Effector CD8-positive, alpha-beta T cell (primary cell): ENCODE results near the gene IL22RA2.

Source experiments
- DNase-seq: peaks from one replicate; lab custom pipeline; 2025; lab: John Stamatoyannopoulos, UW

Gene IL22RA2

DNA sequence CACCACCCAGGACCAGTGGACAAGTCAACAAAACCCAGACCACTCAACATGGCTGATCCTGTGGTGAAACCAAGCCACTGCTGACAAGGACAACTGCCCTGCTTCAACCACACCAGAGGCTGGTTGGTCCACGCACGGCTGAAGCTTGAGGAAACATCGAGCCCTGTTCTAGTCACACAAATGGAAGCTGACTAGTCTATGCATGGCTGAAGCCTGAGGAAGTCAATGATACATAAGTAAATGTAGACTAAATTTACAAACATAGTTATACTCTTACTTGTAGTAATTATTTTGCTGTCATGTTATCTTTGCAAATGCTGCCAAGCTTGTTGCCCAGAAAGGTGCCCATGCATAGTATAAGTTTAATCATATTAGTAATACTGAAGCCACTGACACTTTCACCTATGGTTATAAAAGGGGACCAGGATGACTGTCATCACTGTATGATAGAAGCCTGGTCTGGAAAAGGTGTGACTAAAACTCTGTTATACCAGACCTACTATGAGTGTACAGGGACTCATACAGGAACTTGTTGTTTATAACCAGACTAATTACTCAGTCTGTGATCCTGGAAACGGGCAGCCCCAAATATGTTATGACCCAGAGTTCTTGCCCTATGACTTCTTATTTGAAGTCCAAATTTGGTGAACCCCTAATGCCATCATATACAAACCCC, 5.6 kb downstream of the IL22RA2 start:
- no peak for DNase-seq

DNA sequence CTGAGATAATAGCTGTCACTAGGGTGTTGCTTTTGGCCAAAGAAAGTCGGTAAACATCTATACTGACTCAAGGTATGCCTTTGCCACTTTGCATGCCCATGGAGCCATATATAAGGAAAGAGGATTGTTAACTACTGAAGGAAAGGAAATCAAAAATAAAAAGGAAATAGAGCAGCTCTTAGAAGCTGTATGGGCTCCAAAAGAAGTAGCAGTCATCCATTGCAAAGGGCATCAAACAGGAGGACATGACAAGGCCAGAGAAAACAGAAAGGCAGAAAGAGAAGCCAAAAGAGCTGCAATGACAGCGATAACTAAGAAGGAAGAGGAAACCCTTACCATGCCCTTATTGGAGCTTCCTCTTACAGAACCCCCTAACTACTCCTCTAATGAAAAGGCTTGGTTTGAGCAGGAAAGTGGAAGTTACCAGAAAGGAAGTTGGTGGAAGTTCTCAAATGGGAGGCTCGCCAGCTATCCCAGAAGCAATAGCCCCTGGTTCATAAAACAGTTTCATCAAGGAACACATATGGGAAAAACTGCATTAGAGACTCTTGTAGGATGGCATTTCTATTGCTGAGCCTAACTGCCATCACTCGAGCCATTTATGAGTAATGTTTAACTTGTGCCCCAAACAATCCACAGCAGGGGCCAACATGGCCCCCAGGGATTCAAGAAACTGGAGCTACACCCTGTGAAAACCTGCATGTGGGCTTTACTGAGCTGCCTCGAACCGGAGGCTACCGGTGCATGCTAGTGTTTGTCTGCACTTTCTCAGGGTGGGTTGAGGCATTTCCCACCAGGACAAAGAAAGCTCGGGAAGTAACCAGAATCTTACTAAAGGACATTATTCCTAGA, 7.0 kb downstream of the IL22RA2 start:
- DNase-seq: no peak

DNA sequence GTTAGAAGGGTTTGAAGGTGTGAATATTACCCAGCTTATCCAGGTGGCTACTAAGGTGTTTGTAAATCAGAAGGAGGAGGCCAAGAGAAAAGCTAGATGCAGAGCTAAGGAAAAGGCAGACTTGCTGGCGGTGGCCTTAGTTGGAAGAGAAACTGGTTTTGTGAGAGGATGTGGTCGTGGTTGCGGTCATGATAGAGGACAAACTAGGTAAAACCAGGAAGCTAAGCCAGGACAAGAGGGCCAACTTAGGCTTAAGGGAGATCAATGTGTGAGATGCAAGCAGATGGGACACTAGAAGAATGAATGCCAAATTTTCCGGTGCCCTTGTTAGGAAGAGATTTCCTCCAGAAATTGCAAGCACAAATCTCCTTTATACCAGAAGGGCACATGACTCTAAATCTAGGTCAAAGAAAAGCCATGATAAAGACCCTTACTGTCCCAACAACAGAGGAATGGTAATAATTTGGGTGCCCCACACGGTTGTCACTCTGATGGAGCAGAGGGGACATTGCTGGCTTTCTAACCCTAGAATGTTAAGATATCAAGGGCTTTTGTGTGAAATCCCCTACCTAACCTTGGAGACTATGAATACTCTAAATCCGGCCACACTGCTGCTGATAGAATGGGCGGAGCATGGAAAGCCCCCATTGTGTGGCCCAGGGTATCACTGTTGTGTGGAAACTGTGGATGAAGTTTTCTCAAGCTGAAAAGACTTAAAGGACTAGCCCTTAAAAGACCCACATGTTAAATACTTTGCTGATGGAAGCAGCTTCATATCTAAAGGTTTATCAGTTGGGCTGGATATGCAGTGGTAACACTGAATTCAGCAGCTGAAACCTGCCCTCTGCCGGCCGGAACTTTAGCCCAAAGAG, 7.8 kb downstream of the IL22RA2 start:
- DNase-seq: no peak

DNA sequence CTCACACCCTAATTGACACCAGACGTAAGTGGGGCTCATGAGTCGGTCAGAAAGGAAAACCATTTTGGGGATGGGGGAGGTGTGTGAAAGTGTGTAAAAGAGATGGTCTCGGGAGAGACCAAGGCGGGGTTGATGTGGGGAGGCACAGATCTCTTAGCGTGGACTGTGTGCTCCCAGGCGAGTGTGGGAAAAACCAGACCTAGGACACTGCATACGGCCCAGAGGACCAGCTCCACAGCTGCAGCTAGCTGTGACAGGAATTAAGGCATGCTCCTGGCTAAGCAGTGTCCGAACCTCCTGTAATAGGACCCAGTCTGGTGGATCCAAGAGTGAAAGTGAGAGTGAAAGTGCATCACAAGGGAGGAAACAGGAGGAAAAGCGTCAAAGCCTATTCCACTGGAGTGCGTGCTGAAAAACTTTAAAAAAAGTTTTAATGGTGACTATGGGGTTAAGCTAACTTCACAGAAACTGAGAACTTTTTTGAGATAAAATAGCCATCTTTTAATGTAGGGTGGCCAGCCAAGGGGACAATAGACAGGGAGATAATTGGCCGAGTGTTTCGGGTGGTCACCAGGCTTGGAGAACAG, 9.6 kb downstream of the IL22RA2 start:
- DNase-seq: no peak

DNA sequence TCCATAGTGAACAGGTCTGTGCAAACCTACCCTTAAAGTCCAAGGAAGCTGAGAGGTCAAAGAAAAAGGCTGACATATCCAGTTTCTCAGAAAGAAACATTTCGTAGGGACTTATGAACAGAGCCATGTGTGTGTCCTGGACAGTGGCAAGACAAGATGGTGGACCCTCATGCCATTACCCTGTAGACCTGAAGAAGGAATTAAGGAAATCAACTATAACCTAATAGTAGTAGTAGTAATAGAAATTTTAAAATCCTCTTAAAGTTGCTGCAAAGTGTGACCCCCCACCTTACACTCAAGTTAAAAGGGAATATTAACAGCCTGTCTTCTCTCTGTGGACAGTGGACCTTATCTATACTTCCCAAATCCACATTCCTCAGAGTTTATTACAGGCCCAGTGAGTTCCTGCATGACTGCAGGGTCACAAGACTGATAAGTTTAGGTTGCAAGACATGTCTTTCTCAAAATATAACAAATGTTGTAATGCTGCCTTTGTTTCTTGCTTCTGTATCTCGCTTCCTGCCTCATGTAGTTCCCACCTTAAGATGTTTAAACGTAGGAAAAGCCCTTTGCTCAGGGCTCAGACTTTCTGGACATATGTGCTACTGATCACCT, 10.6 kb downstream of the IL22RA2 start:
- no peak for DNase-seq

DNA sequence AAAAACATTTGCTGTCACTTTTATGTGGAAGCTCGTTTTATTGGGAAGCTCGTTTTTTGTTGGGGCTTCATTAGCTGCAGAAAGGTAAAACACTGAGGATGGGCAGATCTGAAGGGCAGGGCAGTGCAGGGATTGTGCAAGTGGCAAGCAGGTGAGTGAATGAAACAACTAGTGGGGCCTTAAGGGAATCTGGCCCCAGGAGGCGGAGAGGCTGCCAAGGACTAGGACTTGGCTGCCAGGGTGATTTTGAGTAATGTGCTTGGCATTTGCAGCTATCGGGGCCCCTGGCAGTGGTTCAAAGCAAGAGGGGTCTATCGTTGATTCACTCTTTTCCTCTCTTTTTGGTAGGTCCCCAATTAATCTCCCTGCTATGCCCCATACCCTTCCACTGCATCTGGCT, 11.5 kb downstream of the IL22RA2 start:
- no peak for DNase-seq

DNA sequence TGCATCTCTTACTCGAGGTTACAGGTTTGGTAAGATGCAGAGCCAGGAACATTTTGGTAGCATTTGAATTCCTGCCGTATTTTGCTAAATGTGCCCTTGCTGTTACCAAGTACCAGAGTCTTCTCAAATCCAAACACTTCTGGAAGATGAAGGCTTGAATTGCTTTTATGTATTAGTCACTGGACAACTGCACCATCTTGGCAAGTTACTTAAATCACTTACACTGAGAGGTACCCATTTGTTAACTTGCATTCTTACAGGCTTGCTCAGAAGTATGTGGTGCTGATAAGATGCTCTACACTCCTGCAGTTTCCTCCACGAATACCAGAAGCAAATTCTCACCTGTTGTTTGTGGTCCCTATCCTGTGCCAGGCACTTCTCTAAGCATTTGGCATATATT, 12.7 kb downstream of the IL22RA2 start:
- DNase-seq: no peak

DNA sequence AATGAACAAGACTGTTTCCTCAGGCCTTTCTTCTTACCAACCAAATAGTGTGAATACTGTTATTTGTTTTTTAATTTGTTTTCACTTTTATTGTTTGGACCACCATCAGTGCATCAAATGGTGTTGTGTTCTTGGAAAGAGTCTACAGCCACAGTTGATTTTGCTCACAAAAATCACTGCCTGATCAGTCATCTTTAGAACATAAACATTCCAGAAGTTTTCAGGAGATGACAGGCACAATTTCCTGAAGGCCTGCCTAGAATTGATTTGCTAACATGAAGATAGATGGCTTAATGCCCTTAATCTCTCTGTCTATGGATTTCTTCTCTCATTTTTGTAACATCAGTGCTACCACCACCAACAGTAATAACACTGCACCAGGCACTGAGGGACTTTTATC, 13.5 kb downstream of the IL22RA2 start:
- DNase-seq: no peak

DNA sequence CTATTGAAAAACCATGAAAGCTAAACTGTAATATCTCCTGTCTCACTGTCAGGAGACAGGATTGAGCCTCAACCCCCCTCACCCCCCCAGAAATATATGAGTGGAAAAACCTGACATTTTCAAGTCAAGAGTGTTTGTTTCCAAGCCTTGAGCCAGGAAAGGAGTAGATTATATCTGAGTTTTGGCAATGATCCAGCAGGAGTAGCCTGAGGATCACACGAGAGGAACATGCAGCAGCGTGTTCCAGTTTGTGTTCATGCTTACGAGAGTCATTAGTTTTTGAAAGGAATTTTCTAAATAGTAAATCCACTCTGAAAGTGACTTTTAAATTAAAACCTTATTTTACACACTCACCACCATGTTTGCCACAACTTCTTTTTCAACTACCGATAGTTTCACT, 15.8 kb downstream of the IL22RA2 start:
- DNase-seq: no peak

DNA sequence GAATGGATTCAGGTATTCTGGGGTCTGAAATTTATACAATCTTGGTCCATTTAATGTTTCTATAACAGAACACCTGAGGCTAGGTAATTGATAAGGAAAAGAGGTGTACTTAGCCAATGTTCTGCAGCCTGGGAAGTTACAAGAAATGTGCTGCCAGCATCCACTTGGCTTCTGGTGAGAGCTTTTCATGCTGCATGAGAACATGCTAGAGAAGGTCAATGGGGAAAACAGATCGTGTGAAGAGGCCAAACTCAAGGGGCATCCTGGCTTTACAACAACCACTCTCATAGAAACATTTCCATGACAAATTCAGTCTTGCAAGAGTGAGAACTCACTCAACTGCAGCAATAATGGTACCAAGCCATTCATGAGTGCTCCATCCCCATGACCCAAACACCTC, 16.8 kb downstream of the IL22RA2 start:
- DNase-seq: no peak

DNA sequence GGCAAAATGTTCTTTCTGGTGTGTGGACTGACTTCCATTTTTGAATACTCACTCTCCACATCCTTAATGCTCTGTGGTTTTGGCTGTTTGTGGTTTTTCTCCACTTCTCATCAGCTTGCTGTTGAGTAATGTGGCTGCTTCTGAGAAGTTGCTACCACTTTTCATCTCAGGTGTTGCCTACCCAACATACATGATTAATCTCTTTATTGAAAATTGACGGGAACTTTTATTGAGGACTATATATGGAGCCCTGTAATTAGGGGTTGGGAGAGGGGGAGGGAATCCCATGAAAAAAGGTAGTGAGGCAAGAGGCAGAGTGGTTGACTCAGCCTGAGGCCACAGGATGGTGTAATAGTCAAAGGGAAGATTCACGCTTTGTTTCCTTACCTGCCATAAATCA, 17.6 kb downstream of the IL22RA2 start:
- DNase-seq: no peak

DNA sequence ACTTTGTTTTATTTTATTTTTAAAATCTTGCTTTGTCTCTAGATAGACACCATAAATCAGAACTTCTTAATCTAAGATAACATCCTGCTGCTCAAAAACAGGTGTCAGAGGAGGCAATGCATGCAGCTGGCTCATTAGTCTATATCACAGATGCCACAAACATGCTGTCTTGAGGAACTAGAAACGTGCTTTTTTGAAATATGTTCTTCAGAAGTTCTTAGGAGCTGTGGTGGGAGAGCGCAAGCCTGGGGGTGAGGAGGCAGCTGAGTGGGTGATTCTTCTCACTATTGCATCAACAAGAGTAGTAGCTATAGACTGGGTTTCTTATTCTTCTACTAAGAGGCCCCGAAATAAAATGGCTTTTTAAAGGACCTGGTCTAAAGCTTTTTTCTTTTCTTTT, 23.4 kb downstream of the IL22RA2 start:
- no peak for DNase-seq

DNA sequence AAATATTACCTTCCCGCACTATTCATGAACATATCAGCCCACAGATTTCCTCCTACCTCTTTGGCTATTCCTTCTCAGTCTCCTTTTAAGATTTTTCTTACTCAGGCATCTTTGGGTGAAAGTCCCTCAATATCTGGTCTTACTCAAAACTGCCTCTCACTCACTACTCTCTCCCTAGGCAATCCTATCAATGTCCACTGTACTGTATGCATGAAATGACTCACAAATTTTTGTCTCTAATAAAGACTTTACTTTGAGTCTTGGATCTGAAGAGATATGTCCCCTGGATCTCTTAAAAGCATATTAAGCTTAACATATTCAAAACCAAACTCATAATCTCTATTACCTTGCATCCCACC, 24.4 kb downstream of the IL22RA2 start:
- DNase-seq: no peak

DNA sequence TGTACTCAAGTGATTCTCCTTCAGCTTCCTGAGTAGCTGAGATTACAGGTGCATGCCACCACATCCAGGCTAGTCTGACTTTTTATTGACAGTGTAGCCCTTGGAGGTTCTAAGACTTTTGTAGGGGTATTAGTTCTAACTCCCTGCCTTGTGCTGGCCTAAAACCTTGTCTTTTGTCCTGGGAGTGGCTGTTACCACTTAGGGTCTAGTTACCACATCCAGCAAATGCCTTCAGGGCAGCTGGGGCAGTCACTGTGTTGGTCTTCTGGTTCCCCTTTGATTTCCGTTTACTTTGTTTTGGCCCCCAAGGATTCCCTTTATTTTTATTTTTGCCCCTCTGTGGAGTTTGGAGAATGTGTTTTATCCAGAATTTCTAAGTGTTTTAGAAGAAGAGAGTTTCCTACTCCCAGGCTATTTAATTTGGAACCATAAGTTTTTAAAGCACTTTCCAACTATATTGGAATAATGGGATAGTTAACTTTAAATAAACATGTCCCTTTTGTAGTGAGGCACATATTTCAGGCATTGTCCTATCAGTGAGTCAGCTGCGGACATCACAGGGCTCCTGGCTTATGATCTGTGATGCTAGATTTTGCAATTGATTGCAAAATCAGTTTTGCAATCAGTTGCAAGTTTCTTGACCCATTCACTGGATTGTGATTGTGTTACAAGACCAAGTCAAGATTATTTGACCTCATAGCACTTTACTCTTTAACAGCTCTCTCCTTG, 25.0 kb downstream of the IL22RA2 start:
- DNase-seq: no peak

DNA sequence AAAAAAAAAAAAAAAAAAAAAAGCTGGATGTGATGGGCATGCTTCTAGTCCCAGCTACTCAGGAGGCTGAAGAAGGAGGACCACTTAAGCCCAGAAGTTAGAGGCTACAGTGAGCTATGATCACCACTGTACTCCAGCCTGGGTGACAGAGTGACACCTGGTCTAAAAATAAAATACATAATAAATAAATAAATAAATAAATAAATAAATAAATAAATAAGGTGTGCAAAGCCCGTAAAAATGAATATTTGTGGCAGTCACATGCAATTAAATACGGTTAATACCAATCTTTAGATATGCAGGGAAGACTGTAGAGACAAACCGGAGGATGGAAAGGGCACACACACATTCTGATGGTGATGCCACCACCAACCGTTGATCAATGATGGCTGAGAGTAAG, 26.2 kb downstream of the IL22RA2 start:
- no peak for DNase-seq

DNA sequence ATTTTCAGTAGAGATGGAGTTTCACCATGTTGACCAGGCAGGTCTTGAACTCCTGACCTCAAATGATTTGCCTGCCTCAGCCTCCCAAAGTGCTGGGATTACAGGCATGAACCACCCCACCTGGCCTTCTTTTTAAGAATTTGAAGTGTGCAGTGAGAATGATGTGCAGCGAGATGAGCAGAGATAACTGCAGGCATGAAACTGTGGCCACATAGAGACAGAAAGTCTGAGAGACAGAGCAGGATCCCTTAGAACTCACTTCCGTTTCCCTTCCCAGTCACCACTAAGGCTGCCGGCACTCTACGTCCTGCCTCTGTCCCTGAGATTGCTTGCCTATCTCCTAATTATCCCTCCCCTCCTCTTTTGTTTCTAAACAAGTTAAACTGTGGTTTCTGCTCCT, 27.2 kb downstream of the IL22RA2 start:
- DNase-seq: no peak

DNA sequence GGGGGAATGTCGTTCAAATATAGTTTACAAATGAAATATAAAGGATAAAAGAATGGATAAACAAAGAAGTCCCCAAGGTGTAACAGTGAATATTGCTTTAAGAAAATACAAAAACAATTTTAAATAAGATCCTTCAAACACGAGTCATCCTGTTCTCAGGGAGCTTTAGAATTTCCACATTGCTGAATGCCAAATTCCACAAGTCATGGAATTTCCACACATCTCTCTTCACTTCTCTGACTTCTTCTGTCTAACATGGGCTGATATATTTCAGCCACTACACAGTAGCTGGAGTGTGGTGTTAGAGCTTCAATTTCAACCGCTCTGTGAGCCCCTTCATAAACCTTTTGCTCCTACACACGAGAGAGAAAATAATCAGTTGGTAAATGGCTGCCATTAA, 28.0 kb downstream of the IL22RA2 start:
- no peak for DNase-seq

DNA sequence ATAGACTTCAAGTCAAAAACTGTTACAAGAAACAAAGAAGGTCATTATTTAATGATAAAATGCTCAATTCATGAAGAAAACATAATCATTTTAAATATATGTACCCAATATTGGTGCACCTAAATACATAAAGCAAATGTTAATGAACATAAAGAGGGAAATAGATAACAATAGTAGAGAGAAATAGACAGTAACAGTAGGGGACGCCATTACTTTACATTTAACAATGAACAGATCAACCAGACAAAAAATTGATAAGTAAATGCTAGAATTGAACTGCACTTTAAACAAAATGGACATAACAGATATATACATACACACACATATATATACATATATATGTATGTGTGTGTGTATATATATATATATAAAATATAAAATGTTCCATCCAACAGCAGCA, 37.4 kb downstream of the IL22RA2 start:
- DNase-seq: no peak

DNA sequence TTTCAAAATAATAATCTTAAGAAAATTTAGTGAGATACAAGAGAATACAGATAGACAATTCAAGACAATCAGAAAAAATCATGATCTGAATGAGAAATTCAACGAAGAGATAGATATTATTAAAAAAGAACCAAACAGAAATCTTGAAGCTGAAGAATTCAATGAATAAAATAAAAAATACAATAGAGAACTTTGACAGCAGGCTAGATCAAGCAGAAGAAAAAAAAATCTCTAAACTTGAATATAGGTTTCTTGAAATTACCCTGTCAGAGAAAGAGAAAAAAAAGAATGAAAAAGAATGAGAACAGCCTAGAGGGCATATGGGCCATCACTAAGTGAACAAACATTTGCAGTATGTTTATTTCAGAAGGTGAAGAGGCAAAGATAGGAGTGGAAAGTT, 39.0 kb downstream of the IL22RA2 start:
- no peak for DNase-seq

DNA sequence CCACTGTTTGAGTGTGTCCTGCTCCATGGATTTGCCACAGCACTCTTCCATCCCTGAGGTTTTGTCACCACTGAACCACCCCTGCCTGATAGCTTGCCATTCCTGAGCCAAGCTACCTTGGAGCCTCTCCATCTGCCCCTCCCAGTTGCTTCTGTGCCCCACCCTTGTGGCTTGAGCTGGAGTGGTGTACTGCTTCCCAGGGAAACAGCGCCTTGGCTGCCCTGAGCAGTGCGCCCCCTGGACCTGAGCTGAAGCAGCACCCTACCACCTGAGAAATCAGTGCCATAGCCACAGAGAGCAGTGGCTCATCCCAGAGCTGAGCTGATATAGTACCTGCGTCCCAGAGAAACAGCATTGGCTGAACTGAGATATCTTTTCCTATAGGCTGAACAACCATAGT, 40.3 kb downstream of the IL22RA2 start:
- no peak for DNase-seq

DNA sequence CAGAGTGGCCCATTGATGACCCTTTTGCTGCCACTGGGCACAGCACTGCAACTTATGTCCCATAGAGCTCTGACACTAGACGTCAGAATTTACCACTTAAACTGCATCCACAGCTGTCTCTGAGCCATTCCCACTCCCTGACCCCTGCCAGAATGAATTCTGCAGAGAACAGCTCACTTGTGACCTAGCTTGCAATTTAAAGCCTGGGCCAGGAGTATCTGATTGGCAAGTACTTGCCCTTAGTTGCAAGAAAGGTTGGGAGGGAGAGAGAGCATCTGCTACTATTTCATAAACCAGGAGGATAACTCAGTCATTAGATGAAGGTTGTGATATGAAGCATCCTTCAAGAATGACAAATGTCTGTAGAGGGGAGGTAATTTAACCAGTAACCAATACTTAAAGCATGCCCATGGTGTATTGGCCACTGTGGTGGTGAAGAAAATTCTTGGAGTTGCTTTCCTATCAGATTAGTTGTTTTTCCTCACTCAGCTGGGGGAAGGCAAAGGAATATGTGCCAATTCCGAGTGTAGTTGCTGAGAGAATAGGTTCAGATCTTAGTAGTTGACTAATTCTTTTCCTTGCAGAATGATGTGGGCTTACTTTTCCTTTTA, 46.5 kb downstream of the IL22RA2 start:
- no peak for DNase-seq
